GM18909 (cell line): Measurements from ENCODE around the gene AP1B1.
"Not testable (repeated sequence)": the region's sequence is repeated elsewhere in the genome, so short reads cannot be mapped to it uniquely, and the experiment has no call there.

Experiments used
- ATAC-seq: cut with Tn5 transposase; IDR thresholded peaks from one replicate; pipeline ENCODE4 v1.9.1; 2021; ENCODE audit warnings: mild to moderate bottlenecking; ENCODE audit not compliant: unreplicated experiment, poor library complexity

Gene AP1B1

DNA sequence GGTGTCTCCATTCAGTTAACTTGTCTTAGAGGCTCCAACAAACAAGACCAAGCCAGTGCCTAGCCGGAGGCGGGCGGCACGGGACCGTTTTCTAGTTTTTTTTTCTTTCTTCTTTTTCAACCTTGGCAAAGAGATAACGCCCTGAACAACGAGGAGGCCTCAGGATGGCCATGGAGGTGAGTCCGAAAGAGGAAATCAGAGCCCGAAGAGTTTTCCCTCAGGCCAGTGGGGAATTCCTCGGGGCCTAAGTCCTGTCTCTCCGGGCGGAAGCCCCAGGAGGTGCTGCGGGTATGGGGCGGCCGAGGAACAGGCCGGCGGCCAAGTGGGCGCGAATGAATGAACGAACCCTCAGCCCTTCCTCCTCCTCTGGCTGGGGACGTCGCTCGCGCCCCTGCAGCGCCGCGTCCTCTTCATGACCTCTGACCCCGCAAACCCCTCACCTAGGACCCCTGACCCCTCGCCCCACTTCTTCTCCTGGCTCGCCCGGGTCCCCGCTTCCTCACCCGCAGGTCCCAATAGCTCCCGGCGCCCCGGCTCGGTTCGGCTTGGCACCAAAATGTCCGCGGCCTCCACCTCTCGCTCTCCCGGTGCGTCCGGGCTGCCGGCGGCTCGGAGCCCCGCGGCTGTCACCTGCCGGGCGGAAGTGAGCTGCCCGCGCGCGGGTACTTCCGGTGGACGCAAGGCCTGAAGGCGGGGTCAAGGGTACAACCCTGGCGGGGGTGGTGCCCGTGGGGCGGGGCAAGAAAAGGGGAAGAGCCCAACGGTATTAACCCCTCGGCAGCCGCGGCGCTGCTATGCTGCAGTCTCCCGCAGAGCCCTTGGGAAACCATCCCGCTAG, at the start of gene AP1B1:
TSS of gene AP1B1 (minus strand) at position 650 of the 838 bp plus-strand sequence. CDS start 21,327 bp downstream, outside the sequence.
- ATAC-seq: peak; percentile 87

DNA sequence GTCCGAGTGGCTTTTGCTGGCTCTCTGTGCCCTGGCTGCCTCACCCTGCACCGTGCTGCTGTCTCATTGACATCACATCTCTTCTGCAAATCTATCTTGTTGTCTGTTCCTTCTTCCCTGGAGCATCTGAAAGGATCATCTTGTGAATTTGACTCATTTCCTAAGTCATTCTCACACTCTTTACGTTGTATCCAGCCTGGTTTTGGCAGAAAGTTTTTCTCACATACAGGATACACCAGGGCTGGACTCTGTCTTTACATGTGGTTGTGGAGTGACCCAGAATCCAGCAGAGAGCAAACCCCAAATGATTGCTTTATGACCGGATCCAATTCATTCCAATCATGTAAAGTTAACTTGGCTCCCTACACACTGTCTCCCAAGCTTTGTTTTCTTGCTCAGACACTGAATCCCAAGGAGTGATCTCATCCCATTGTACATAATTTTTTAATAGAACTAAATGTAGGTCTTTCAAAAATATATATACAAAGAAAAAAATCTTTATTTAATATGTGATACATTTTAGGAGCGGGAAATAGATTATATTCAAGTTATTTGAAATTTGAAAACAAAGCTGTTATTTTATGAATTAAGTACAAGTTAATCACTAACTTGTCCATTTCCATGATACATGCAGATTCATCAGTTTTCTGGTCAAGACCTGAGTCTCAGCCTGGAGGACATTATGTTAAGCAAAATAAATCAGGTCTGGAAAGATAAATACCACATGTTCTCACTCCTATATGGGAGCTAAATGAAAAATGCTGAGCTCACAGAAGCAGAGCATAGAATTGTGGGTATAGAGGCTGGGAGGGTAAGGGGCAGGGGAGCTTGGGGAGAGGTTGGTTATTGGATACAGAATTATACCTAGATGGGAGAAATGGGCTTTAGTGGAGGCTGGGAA, 47.1 kb upstream of the AP1B1 start:
- no peak for ATAC-seq

DNA sequence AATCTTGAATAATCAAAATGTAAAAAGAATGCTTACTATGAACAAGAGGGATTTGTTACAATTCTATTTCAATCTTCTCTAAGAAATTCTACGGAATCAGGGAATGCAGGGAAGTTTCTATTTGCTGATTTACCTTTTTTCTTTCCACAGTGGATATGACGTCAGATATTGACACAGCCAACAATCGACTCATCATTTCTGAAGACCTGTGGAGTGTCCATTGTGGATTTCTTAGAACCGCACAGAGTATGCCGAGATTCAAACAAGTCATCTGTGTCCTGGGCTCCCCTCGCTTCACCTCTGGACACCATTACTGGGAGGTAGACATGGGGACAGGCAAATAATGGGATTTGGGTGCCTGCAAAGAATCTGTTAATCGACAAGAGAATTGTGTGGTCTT, 45.9 kb upstream of the AP1B1 start:
- ATAC-seq: no peak

DNA sequence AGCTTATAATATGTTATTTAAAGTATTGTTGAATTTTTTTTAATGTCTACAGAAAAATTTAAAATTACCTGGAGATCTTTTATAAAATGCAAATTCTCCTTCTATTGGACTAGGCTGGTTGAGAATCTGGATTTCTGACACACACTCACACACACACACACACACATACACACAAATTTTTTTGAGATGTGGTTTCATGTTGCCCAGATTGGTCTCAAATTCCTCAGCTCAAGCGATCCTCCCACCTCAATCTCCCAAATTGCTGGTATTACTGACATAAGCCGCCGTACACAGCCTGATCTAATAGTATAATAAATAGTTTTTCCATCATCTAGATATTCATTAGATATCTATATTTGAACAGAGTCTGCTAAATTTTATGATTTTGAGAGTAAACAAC, 45.5 kb upstream of the AP1B1 start:
- no peak for ATAC-seq

DNA sequence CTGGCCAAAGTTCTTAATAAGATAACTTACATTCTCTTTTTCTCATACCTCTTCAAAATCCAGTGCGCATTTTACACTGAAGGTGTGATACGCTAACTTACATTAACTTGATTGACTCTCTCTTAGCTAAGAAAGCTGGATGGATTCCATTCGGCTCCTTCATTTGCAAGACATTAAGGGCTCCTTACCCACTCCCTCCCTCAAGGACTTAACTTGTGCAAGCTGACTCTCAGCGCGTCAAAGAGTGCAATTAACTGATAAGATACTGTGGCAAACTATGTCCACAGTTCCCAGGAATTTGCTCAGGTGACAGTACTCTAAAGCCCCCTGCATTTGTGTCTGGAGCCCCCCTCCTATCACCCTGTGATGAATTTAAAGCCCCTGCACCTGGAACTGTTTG, 43.6 kb upstream of the AP1B1 start:
- ATAC-seq: no peak

DNA sequence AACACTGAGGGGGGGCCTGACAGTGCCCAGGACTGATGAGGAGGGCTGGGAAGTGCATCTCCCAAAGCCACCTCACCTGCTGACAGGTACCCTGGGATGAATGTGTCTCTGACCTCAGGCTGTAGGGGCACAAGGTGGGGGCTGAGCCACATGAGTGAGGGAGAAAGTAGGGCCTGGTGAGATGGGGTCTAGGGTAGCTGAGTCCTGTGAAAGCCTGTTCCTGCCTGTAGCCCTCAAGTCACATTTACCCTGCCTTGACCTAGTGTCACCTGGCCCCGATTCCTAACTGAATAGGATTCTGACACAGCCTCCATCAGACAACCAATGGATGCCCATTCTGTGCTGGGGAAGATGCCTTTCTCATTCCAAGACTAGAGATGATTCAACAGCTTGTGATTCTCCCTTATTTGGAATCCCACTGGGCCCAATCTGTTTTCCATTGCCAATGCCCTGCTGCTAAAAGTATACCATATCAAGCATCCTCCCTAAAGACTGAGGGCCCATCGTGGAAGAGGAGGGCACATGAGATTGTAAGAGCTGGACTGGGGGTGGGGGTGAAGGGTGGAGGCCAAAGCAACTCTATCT, 38.9 kb upstream of the AP1B1 start:
- ATAC-seq: no peak

DNA sequence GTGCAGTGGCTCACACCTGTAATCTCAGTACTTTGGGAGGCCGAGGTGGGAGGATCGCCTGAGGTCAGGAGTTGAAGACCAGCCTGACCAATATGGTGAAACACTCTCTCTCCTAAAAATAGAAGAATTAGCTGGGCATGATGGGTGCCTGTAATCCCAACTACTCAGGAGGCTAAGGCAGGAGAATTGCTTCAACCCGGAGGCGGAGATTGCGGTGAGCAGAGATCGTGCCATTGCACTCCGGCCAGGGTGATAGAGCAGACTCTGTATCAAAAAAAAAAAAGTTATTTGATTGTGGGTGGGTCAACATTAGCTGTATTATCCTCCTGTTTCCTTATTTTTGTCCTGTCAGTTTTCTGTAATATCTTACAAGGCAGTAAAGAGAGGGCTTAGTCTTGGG, 38.1 kb upstream of the AP1B1 start:
- ATAC-seq: no peak

DNA sequence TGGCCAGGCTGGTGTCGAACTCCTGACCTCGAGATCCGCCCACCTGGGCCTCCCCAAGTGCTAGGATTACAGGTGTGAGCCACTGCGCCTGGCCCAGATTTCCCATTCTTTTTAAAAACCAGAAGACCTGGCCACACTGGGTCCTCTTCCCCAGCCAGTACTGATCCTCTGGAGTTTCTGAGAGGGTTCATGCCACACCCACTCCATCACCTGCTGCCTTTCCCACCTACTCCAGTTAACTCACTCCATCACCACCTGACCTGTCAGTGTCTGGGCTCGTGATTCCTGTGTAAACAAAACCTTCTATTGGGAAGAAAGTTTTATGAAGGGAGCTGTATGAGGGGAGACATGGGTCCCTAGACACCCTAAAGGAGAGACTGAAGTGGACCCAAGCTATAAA, 30.3 kb upstream of the AP1B1 start:
- not testable (repeated sequence) for ATAC-seq

DNA sequence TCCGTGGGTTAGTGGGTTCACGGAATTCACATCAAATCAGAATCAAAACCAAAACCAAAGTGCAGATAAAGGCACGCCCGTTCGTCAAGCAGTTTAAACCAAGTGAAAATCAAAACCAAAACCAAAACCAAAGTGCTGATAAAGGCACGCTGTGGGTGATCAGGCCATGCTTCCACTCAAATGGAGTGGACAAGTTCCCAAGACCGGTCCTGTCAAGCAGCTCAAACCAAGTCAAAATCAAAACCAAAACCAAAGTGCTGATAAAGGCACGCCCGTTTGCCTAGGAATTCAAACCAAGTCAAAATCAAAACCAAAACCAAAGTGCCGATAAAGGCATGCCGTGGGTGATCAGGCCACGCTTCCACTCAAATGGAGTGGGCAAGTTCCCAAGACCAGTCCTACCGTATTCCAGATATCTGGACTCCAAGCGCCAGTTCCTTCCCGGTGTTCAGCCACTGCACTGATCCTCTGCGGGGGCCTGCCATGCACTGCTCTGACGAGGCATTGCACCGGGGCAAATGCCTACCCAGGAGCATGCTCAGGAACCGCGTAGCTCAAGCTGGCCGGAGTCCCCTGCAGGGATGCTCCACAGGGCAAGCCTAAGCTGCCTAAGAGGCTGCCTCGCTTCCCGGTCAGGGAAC, 26.7 kb upstream of the AP1B1 start:
- not testable (repeated sequence) for ATAC-seq

DNA sequence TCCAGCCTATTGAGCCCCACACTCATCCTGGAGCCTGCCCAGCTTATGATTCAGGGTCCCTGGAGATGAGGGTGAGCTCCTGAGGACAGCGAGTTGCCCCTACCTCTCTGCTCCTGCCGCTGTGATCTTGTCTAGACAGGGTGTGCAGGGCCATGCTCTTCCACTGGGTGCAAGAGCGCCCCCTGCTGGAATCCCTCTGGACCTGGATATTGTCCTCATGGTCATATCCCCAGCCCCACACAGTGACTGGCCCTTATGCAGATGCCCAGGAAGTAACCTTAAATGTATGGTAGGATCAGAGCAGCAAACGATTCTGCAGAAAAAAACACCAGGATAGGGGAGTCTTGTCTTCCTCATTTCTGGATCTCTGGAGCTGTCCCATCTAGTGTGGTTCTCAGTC, 24.4 kb upstream of the AP1B1 start:
- ATAC-seq: not testable (repeated sequence)

DNA sequence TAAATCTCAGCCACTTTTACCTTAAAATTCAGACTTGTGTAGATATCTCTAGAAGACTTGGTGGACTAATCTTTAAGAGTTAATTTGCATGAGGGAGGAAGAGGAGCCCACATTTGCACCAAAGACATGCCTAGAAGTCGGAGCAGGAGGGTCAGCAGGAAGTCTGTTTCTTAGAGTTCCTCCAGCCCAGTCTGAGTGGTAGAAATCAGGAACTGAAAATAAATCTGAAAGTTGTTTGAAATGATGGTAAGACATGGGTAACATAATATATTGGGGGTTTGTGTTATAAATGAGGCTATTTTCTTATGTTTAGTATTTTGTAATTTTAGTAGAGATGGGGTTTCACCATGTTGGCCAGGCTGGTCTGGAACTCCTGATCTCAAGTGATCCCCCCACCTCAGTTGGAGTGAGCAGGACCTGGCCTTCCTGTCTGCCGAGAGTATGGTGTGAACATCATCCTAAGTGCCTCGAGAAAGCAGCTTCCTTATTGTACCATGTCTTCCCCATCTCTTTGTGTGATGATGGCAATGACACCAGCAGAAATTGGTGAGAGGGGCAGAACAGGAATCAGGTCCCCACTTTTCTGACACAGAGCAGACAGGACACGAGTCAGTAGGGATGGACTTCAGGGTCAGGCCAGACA, 23.3 kb upstream of the AP1B1 start:
- ATAC-seq: peak; percentile 71

DNA sequence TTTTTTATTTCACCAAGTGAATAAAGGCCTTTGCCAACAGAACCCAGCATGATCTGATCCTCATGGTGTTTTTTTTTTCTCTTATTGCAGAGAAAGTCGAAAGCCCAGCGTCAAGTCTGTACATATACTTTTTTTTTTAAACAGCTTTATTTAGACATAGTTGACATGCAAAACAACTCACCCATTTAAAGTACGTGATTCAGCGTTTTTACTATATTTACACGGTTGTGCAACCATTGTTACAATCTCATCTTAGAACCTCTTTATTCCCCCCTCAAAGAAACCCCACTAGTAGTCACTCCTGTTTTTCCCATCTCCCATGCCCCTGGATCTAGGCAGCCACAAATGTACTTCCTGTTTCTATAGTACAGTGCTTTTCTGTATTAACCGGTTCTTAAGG, 20.6 kb upstream of the AP1B1 start:
- ATAC-seq: no peak

DNA sequence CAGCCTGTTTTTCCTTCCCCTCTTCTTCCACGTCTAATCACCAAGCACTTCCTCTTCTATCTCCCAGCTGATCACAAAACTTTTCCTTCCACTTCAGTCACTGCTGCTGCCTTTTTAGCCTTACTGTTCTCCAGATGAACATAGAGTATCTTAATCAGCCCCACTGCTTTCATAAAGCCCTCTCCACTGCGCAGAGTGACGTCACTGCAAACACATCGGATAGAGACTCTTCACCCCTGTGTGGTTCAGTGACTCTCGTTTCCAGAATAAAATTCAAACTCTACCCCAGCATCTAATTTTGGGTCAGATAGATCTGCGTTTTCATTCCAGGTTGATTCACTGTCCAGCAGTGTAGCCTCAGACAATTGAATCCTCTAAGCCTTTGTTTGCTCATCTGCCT, 13.2 kb upstream of the AP1B1 start:
- not testable (repeated sequence) for ATAC-seq

DNA sequence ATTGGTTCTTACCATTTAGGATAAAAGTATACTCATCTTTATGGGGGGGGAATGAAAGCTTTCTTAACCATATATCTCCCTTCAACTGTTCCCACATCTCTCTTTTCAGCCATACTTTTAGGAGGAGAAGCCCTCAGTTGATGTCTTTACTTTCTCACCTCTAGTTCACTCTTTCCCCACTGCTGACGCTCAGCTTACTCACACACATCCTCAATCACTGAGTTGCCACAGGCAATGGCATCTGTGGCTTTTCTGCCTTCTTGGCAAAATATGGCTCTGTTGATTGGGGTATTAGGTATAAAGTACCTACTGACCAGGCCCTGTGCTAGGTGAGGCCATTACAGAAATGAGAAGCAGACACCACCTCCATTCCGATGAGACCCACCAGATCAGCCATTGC, 12.2 kb upstream of the AP1B1 start:
- ATAC-seq: no peak

DNA sequence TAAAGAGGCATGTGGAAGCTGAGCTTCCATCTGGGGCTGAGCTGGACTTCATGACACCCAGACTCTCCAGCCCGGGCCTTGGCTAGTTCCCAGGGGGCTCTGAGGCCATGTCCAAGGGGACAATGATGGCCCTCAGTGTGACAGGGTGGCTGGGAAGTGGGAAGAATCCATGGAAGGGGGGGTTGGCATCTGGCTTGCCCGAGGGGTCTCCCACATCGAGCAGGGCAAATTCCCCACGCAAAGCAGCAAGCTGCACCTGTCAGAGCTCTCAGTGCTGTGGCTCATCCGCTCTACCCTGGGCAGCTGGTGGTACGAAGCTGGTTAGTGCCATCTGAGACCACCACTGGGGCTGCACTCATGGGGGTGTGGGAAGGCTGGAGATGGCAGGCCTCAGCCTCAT, 9.4 kb upstream of the AP1B1 start:
- no peak for ATAC-seq

DNA sequence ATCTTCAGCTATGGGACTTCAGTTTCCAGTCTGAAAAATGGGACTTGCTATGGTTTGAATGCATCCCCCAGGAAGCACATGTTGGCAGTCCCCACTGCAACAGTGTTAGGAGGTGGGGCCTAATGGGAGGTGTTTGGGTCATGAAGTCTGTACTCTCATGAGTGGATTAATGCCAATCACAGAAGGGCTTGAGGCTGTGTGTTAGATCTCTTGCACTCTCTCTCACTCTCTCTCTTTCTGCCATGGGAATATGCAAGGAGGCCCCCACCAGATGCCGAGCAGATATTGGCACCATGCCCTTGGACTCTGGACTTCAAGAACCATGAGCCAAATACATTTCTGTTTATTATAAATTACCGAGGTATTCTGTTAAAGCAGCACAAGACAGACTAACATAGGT, 7.8 kb upstream of the AP1B1 start:
- no peak for ATAC-seq

DNA sequence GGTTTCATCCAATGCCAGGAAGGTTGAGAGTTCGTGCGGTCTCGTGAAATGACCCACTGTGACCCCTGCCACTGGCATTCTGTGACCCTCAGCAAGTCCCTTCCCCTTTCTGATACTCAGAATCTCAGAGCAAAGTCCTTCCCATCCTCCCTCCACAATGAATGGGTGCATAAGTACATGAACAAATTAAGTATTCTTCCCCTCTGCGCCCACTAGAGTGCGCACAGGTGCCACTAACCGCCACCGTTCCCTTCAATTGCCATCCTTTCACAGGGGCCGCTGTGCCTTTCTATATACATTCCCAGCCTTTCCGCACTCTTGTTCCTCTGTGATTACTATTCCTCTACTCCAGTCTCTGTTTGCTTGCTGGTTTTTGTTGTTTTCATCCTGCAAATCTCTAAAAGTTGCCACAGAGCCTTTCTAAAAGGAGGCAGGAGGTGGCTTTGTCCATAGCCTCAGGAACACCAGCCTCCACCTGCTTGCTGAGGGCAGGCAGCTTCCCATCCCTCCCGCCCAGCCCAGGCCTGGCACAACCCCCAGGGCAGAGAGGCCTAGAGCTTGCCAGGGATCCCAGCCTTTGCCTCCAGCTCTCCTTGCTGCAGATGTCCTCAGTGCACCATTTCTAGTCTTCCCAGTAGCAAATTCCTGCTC, 6.7 kb upstream of the AP1B1 start:
- ATAC-seq: no peak

DNA sequence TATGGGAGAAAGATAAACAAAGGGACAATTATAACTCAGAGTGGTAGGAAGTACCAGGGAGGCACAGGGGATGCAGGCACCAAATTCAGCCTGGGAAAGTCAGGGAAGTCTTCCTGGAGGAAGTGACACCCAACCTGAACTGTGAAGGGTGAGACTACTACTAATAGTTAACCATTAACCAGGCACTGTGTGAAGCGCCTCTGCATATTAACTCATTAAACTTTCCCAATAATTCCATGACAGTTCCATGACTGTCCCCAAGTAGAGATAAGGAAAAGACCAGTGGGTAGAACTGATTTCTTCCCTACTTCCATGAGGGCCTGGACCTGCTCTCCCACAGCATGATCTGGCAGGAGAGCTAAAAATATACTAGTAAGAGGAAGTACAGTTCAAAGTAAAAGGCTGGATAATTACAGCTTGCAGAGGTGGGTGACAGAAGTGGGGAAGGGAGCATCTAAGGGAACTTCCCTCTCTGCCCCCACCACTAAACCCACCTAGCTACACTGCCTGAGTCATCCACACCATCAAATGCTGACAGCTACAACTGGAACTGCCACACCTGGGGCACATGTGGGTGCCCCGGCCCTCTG, 4.7 kb upstream of the AP1B1 start:
- no peak for ATAC-seq

DNA sequence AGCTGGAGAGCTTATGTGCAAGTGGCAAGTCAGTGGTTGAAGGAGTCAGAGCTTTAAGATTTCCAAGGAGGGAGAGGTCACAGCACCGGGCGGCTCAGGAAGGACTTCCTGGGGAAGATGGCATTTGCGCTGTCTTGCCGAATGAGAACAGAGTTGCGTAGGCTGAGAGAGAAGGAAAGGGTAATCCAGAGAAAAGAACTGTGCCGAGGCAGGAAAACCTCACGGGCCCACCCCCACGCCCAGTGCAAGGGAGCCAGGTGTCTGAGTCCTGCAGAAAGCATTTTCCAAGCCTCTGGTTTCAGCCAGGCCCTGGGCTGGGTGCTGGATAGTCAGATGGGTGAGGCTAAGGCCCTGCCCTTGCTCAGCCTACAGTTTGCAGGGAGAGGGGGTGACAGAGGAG, 3.2 kb upstream of the AP1B1 start:
- ATAC-seq: no peak
